ENCODE results near the gene RNF214.
A peak's percentile ranks its signal among the peaks of the same experiment; 100 is the strongest.

Gene RNF214

DNA sequence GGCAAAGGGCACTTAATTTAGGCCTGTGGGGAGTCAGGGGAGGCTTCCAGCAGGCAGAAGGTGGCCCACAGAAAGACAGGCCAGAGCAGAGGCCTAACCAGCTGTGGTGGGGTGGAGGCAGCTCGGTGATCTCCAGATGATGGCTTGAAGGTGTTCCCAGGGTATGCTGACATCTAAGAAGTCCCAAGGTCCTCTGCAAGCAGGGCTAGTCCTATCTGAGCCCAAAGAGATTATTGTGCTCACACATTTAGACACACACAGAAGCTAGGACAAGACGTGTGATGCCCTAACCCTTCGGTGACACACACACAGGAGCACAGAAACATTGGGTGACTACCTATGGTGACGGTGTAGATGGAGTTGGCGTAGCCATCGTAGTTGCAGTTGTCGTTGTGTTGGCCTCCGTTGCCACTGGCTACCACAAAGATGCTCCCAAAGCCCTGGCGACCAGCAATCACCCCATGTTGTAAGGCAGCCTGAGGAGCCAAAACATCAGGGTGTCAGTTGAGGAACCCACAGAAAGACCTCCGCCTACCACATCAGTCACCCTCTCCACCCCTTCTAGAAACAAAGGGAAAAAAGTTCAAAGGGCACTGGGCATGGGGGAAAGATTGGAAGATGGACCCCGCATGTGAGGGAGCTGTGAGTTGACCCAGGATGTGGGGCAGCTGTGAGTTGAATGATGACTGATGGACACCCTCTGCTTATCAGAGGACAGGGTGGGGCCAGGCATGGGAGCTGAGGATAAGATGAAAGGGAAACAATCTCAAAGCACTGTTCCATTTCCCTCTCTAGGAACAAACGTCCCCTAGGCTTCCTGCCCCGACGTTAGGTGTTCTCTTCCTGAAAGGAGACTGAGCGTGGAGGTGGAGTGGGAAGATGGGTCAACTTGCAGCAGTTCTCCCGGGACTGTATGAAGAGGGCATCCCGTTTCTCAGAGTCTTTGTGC lies 8.5 kb upstream of the RNF214 start:
- H2AFZ ChIP-seq (ENCODE audit: low read depth, low read length), result no peak overlapping the region
- H3K79me2 ChIP-seq (ENCODE audit: insufficient read depth, low read length), result peaks cover 3% of the 10 kb centered on the region
- H3K9me3 ChIP-seq (ENCODE audit: insufficient read depth, low read length, severe bottlenecking), result no peaks in the 10 kb centered on the region
- H3K4me1 ChIP-seq (ENCODE audit: insufficient read depth, low read length), result peaks cover 2% of the 10 kb centered on the region; the same call in 1 of the 2 replicates
- no peak overlapping the region for H3K4me2 ChIP-seq (ENCODE audit: insufficient read depth, low read length)
- ATAC-seq (ENCODE audit: insufficient read depth, low read depth) (no peak), DNase-seq (no peak)
- H3K36me3 ChIP-seq (ENCODE audit: insufficient read depth, low read length), result peaks cover 90% of the 10 kb centered on the region
- no peak overlapping the region for H3K9ac ChIP-seq (ENCODE audit: low read depth, low read length)
- H4K20me1 ChIP-seq (ENCODE audit: insufficient read depth, low read length), result peaks cover 10% of the 10 kb centered on the region; the same call in 1 of the 2 replicates
- no peak overlapping the region for H3K4me3 ChIP-seq (ENCODE audit: low read depth in 1 of 2, low read length in 2 of 2)
- no peak overlapping the region for H3K27ac ChIP-seq (ENCODE audit: low read length)
- no peaks in the 10 kb centered on the region for H3K27me3 ChIP-seq (ENCODE audit: insufficient read depth, low read length, poor library complexity)
- TF ChIP-seq, protein P1, sequence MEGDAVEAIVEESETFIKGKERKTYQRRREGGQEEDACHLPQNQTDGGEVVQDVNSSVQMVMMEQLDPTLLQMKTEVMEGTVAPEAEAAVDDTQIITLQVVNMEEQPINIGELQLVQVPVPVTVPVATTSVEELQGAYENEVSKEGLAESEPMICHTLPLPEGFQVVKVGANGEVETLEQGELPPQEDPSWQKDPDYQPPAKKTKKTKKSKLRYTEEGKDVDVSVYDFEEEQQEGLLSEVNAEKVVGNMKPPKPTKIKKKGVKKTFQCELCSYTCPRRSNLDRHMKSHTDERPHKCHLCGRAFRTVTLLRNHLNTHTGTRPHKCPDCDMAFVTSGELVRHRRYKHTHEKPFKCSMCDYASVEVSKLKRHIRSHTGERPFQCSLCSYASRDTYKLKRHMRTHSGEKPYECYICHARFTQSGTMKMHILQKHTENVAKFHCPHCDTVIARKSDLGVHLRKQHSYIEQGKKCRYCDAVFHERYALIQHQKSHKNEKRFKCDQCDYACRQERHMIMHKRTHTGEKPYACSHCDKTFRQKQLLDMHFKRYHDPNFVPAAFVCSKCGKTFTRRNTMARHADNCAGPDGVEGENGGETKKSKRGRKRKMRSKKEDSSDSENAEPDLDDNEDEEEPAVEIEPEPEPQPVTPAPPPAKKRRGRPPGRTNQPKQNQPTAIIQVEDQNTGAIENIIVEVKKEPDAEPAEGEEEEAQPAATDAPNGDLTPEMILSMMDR (IDR thresholded peaks at IDR 0.05; ENCODE audit: borderline replicate concordance, extremely low read depth, low read length, poor library complexity, severe bottlenecking), result no peak
- TF ChIP-seq EZH2 (IDR thresholded peaks at IDR 0.05; ENCODE audit: borderline replicate concordance, low read depth, low read length, severe bottlenecking), result no peak

DNA sequence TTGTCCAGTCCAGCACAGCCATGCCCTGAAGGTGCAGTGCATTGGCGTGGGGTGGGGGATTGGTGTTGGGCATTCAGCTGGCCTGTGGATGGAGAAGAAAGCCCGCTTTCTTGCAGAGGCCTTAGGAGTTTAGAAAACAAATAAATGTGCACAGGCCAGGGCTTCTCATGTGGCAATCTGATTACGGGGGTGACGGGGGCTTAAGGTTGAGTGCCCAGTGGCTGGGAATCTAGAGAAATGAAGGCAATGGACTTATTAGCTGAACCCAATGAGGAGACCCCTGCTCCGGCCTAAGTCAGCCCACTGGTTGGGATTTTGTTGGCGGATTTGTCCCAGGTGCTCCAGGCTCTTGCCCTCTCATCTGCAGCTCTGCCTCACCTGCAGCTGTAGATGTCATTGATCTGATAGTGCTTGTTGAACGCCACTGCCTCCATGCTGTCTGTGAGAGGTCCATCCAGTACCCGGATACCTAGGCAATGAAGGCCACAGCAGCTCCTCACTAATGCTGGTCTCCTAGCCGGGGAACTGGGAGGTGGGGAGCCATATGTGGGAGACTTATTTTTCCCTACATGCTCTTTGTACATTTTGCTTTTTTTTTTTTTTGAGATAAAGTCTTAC lies 6.8 kb upstream of the RNF214 start:
- no peak for DNase-seq
- H3K36me3 ChIP-seq (ENCODE audit: insufficient read depth, low read length), result peaks cover 85% of the 10 kb centered on the region

GRCh38 chr11:117226388-117227385 lies 5.8 kb upstream of the RNF214 start:
- ATAC-seq (ENCODE audit: insufficient read depth, low read depth) (peak; percentile 80), DNase-seq (peak; percentile 58)
- Histone ChIP-seq H3K27ac (ENCODE audit: low read length) (no peak overlapping the region), H2AFZ (ENCODE audit: low read depth, low read length) (no peak overlapping the region), H3K27me3 (ENCODE audit: insufficient read depth, low read length, poor library complexity) (no peaks in the 10 kb centered on the region), H3K9ac (ENCODE audit: low read depth, low read length) (no peak overlapping the region), H3K4me3 (ENCODE audit: low read depth in 1 of 2, low read length in 2 of 2) (no peak overlapping the region), H3K36me3 (ENCODE audit: insufficient read depth, low read length) (peaks cover 75% of the 10 kb centered on the region), H3K4me2 (ENCODE audit: insufficient read depth, low read length) (no peak overlapping the region), H3K4me1 (ENCODE audit: insufficient read depth, low read length) (peaks cover 27% of the 10 kb centered on the region), H3K9me3 (ENCODE audit: insufficient read depth, low read length, severe bottlenecking) (no peaks in the 10 kb centered on the region), H4K20me1 (ENCODE audit: insufficient read depth, low read length) (peaks cover 24% of the 10 kb centered on the region), H3K79me2 (ENCODE audit: insufficient read depth, low read length) (peaks cover 30% of the 10 kb centered on the region)
- no peak for TF ChIP-seq EZH2 (IDR thresholded peaks at IDR 0.05; ENCODE audit: borderline replicate concordance, low read depth, low read length, severe bottlenecking)
- TF ChIP-seq, protein P1 (IDR thresholded peaks at IDR 0.05; ENCODE audit: borderline replicate concordance, extremely low read depth, low read length, poor library complexity, severe bottlenecking), result peak; percentile 89

More for the DNA sequence above, 6.8 kb upstream of the RNF214 start:
- H3K4me1 ChIP-seq (ENCODE audit: insufficient read depth, low read length), result peaks cover 19% of the 10 kb centered on the region
- no peaks in the 10 kb centered on the region for H3K9me3 ChIP-seq (ENCODE audit: insufficient read depth, low read length, severe bottlenecking)
- TF ChIP-seq, protein P1 (IDR thresholded peaks at IDR 0.05; ENCODE audit: borderline replicate concordance, extremely low read depth, low read length, poor library complexity, severe bottlenecking), result no peak
- no peak for TF ChIP-seq EZH2 (IDR thresholded peaks at IDR 0.05; ENCODE audit: borderline replicate concordance, low read depth, low read length, severe bottlenecking)
- H3K79me2 ChIP-seq (ENCODE audit: insufficient read depth, low read length), result peaks cover 19% of the 10 kb centered on the region
- no peaks in the 10 kb centered on the region for H3K27me3 ChIP-seq (ENCODE audit: insufficient read depth, low read length, poor library complexity)
- H3K4me3 ChIP-seq (ENCODE audit: low read depth in 1 of 2, low read length in 2 of 2), result no peak overlapping the region
- H3K27ac ChIP-seq (ENCODE audit: low read length), result no peak overlapping the region
- H3K9ac ChIP-seq (ENCODE audit: low read depth, low read length), result no peak overlapping the region
- no peak overlapping the region for H3K4me2 ChIP-seq (ENCODE audit: insufficient read depth, low read length)
- ATAC-seq (ENCODE audit: insufficient read depth, low read depth), result no peak
- H4K20me1 ChIP-seq (ENCODE audit: insufficient read depth, low read length), result peaks cover 24% of the 10 kb centered on the region
- H2AFZ ChIP-seq (ENCODE audit: low read depth, low read length), result no peak overlapping the region
